HG03520 (cell line): ENCODE results near the gene SUDS3.
"Not testable (repeated sequence)": the region's sequence is repeated elsewhere in the genome, so short reads cannot be mapped to it uniquely, and the experiment has no call there.

Experiments
- ATAC-seq: cut with Tn5 transposase; IDR thresholded peaks from one replicate; pipeline ENCODE4 v1.9.1; 2021; ENCODE audit warnings: mild to moderate bottlenecking, moderate library complexity; ENCODE audit not compliant: unreplicated experiment

Gene SUDS3

GRCh38 chr12:118376089-118377020, at the start of gene SUDS3:
TSS of gene SUDS3 (plus strand) at chr12:118376555. CDS start at chr12:118376692, 137 bp downstream.
- ATAC-seq, result no peak

GRCh38 chr12:118326991-118327390, 49.4 kb upstream of the SUDS3 start:
- no peak for ATAC-seq

- ATAC-seq, result no peak
These were observed 49.0 kb upstream of the SUDS3 start for GRCh38 chr12:118327391-118327790.

- ATAC-seq, result no peak
These were observed 47.6 kb upstream of the SUDS3 start for GRCh38 chr12:118328486-118329330.

GRCh38 chr12:118330421-118331018, 45.8 kb upstream of the SUDS3 start:
- ATAC-seq, result peak; percentile 65

- no peak for ATAC-seq
These were observed 43.8 kb upstream of the SUDS3 start for GRCh38 chr12:118332511-118332910.

GRCh38 chr12:118334241-118334640, 42.1 kb upstream of the SUDS3 start:
- no peak for ATAC-seq

- no peak for ATAC-seq
These were observed 41.3 kb upstream of the SUDS3 start for GRCh38 chr12:118334939-118335567.

- no peak for ATAC-seq
These were observed 40.2 kb upstream of the SUDS3 start for GRCh38 chr12:118336123-118336522.

GRCh38 chr12:118337194-118337838, 39.0 kb upstream of the SUDS3 start:
- no peak for ATAC-seq

- no peak for ATAC-seq
These were observed 34.3 kb upstream of the SUDS3 start for GRCh38 chr12:118342090-118342489.

GRCh38 chr12:118344829-118345228, 31.5 kb upstream of the SUDS3 start:
- ATAC-seq, result no peak

- no peak for ATAC-seq
These were observed 31.0 kb upstream of the SUDS3 start for GRCh38 chr12:118345355-118345754.

- no peak for ATAC-seq
These were observed 29.5 kb upstream of the SUDS3 start for GRCh38 chr12:118346895-118347294.

GRCh38 chr12:118347916-118348315, 28.4 kb upstream of the SUDS3 start:
- no peak for ATAC-seq

- no peak for ATAC-seq
These were observed 25.3 kb upstream of the SUDS3 start for GRCh38 chr12:118350908-118351559.

- ATAC-seq, result no peak
These were observed 22.6 kb upstream of the SUDS3 start for GRCh38 chr12:118353721-118354120.

- not testable (repeated sequence) for ATAC-seq
These were observed 21.9 kb upstream of the SUDS3 start for GRCh38 chr12:118354503-118354902.

- no peak for ATAC-seq
These were observed 21.5 kb upstream of the SUDS3 start for GRCh38 chr12:118354903-118355302.

GRCh38 chr12:118355843-118356242, 20.5 kb upstream of the SUDS3 start:
- no peak for ATAC-seq
